Pancreas (tissue), 10 donors: ENCODE data around the gene RASL10A. TPM values are rescaled to one million over a fixed set of nuclear protein-coding genes. Genes with fewer than 3 reads are reported as not detected.

Experiments used
- ATAC-seq, 4 donors: fragments of 200-7000 bp; cut with Tn5 transposase; one replicate each; pipeline versions ENCODE4 v1.8.0 to v1.9.1; 2020; ENCODE audit warnings: mild to moderate bottlenecking in 4 of 4, moderate library complexity in 4 of 4
- DNase-seq, 6 donors: peaks; one replicate each; pipeline ENCODE4 v3.0.0-alpha.2; 2020
- FAIRE-seq: peaks from 2 replicates; lab custom pipeline; 2012; peaks lifted over from hg19 to GRCh38; lab: Jason Lieb, UNC
- H3K27ac ChIP-seq, 4 donors: fragments of 200-600 bp; sonication (generic); 1 replicate in 3 of 4; 2 replicates in 1 of 4; pipeline versions ENCODE4 v1.5.0 to v1.8.0; 2020
- H3K27me3 ChIP-seq, 4 donors: fragments of 200-600 bp; one replicate each; pipeline ENCODE4 v1.8.0; 2021
- H3K36me3 ChIP-seq, 3 donors: fragments of 200-600 bp; sonication (generic) in 1 of 3; one replicate each; pipeline versions ENCODE4 v1.5.0 to v1.8.0; 2020 to 2021
- H3K4me1 ChIP-seq, 3 donors: fragments of 200-600 bp; one replicate each; pipeline ENCODE4 v1.8.0; 2021
- H3K4me3 ChIP-seq, 4 donors: fragments of 200-600 bp; sonication (generic) in 2 of 4; one replicate each; pipeline versions ENCODE4 v1.5.0 to v1.8.0; 2020 to 2021
- H3K9me3 ChIP-seq, 4 donors: fragments of 200-600 bp; one replicate each; pipeline ENCODE4 v1.8.0; 2021
- CTCF ChIP-seq, 4 donors: fragments of 200-600 bp; sonication (generic) in 3 of 4; IDR thresholded peaks; one replicate each; pipeline versions ENCODE4 v1.5.0 to v1.8.0; 2021; ENCODE audit warnings: antibody characterized with exemption in 4 of 4
- WGBS, 2 donors: extraction: QIAGEN DNeasy Blood & Tissue Kit; methylation state at CpG; one replicate each; pipeline ENCODE4 v1.1.7; 2013; 5-methylcytosine and 5-hydroxymethylcytosine counted together
- intact Hi-C, 3 donors: fragments of 100-400 bp; cut with DNase I; formaldehyde crosslinking; loops; one replicate each; pipeline versions ENCODE4 v1.11.1 to v1.14.2; 2022
- polyA plus RNA-seq, 2 donors: library from polyadenylated mRNA; stranded (reverse); fragments of 200-250 nt; gene quantifications; one replicate each; pipeline ENCODE4 v1.2.3, GENCODE V29; 2013
- total RNA-seq, 6 donors: library from RNA; stranded (reverse); fragmentation: NEBNext Ultra II Directional in 4 of 6; extraction: Animal tissue kit (Norgen Biotek cat#: 25700) in 4 of 6; gene quantifications; one replicate each; pipeline versions ENCODE4 v1.2.1 to v1.2.4, GENCODE V29; 2021 to 2023
- donor health status: healthy with polysubstance abuse.
- donor health status: DM: no; HTN: no; CAD: no; lungs with moderate emphysema.
- donor health status: DM: no; HTN: no; CAD: no.
- donor health status: control.
- donor health status: control.
- donor health status: Bipolar disorder and iron deficiency.
- donor health status: DM: yes; HTN: yes; CAD: no.
- donor health status: DM: no; HTN: no; CAD: no.
- donor health status: DM: no; HTN: no; CAD: no.
- donor health status: DM: yes; HTN: yes; CAD: no.

The RASL10A gene
- total and polyA plus RNA-seq, 8 donors = 0.24 to 4.4 (median 0.57) TPM

- ATAC-seq = no peak
- WGBS, 2 donors = 85 to 89% methylated on average over 9 of the region's 9 CpGs
- H3K27ac ChIP-seq = no peak overlapping the region
- H3K36me3 ChIP-seq = peaks cover 17 to 83% (median 24%) of the 10 kb centered on the region in 3 donors
- H3K4me3 ChIP-seq = no peak overlapping the region
- H3K27me3 ChIP-seq = no peaks in the 10 kb centered on the region
- DNase-seq = no peak
- intact Hi-C loops = no loop called here
- no peak for FAIRE-seq
- no peak for TF ChIP-seq CTCF (IDR thresholded peaks at IDR 0.05)
- no peaks in the 10 kb centered on the region for H3K4me1 ChIP-seq
- H3K9me3 ChIP-seq = no peaks in the 10 kb centered on the region
Observed at GRCh38 chr22:29352778-29353177, 37.3 kb upstream of the RASL10A start.

GRCh38 chr22:29351891-29352290 lies 36.4 kb upstream of the RASL10A start:
- Histone ChIP-seq H3K4me1 (no peaks in the 10 kb centered on the region), H3K4me3 (no peak overlapping the region), H3K36me3 (peaks cover 17 to 87% (median 24%) of the 10 kb centered on the region in 3 donors), H3K27ac (no peak overlapping the region), H3K27me3 (no peaks in the 10 kb centered on the region), H3K9me3 (no peaks in the 10 kb centered on the region)
- TF ChIP-seq CTCF (IDR thresholded peaks at IDR 0.05) = no peak
- ATAC-seq (no peak), DNase-seq (no peak), FAIRE-seq (no peak)
- intact Hi-C loops = no loop called here
- WGBS, 2 donors = 91 to 96% methylated on average over 9 of the region's 9 CpGs

- FAIRE-seq (no peak), ATAC-seq (peak; percentile 53 to 85 (median 78)), DNase-seq (peak in 2 of 6 donors; percentile 42 to 63)
- Histone ChIP-seq H3K27ac (no peak overlapping the region), H3K4me1 (no peaks in the 10 kb centered on the region), H3K36me3 (peaks cover 13 to 83% (median 24%) of the 10 kb centered on the region in 3 donors), H3K9me3 (no peaks in the 10 kb centered on the region), H3K4me3 (no peak overlapping the region), H3K27me3 (no peaks in the 10 kb centered on the region)
- no peak for TF ChIP-seq CTCF (IDR thresholded peaks at IDR 0.05)
- intact Hi-C loops = no loop called here
- WGBS, 2 donors = 47 to 48% methylated on average over 6 of the region's 6 CpGs
Observed at GRCh38 chr22:29351042-29351441, 35.5 kb upstream of the RASL10A start.

GRCh38 chr22:29348956-29349355 lies 33.5 kb upstream of the RASL10A start:
- FAIRE-seq = no peak
- intact Hi-C loops = no loop called here
- Histone ChIP-seq H3K27me3 (no peaks in the 10 kb centered on the region), H3K9me3 (no peaks in the 10 kb centered on the region), H3K4me1 (peaks cover 2 to 5% (median 5%) of the 10 kb centered on the region in 3 donors), H3K4me3 (no peak overlapping the region), H3K36me3 (peaks cover 12 to 69% (median 17%) of the 10 kb centered on the region in 3 donors), H3K27ac (no peak overlapping the region)
- 92 to 94% methylated on average over 18 of the region's 18 CpGs for WGBS, 2 donors
- ATAC-seq = no peak
- DNase-seq = no peak
- TF ChIP-seq CTCF (IDR thresholded peaks at IDR 0.05) = no peak

- no peak overlapping the region for H3K4me3 ChIP-seq
- no peak for DNase-seq
- WGBS, 2 donors = 76 to 82% methylated on average over 2 of the region's 2 CpGs
- TF ChIP-seq CTCF (IDR thresholded peaks at IDR 0.05) = no peak
- H3K27me3 ChIP-seq = no peaks in the 10 kb centered on the region
- H3K27ac ChIP-seq = no peak overlapping the region
- H3K9me3 ChIP-seq = no peaks in the 10 kb centered on the region
- FAIRE-seq = no peak
- peaks cover 11 to 60% (median 12%) of the 10 kb centered on the region in 3 donors for H3K36me3 ChIP-seq
- no peak for ATAC-seq
- peaks cover 11 to 14% (median 14%) of the 10 kb centered on the region in 3 donors for H3K4me1 ChIP-seq
- intact Hi-C loops = no loop called here
Observed at GRCh38 chr22:29348041-29348440, 32.5 kb upstream of the RASL10A start.
